SK-N-SH (cell line): ENCODE data around the gene B3GALNT1.

ENCODE experiments used
- CTCF ChIP-seq: fragments of 200-600 bp; sonication (generic); IDR thresholded peaks from 2 replicates; pipeline ENCODE4 v1.6.1; 2017; ENCODE audit warnings: antibody characterized with exemption, mild to moderate bottlenecking, moderate library complexity
- EP300 ChIP-seq, 2 experiments: IDR thresholded peaks; 2 replicates each; pipeline versions ENCODE4 v1.4.0 to v1.6.1; 2012; ENCODE audit warnings: borderline replicate concordance in 1 of 2, low read depth in 1 of 2, low read length in 1 of 2
- GATA2 ChIP-seq: sonication (generic); formaldehyde crosslinking; IDR thresholded peaks from 2 replicates; pipeline ENCODE4 v1.5.0; 2020; ENCODE audit warnings: mild to moderate bottlenecking, missing genetic modification reagents
- MEF2A ChIP-seq: IDR thresholded peaks from 2 replicates; pipeline ENCODE4 v1.4.0; 2012; ENCODE audit warnings: low read depth, borderline replicate concordance
- PBX3 ChIP-seq: IDR thresholded peaks from 2 replicates; pipeline ENCODE4; 2012
- SIN3A ChIP-seq: IDR thresholded peaks from 2 replicates; pipeline ENCODE4 v1.6.1; 2012; ENCODE audit warnings: low read depth, mild to moderate bottlenecking, low read length, moderate library complexity, borderline replicate concordance
- TAF1 ChIP-seq: IDR thresholded peaks from 2 replicates; pipeline ENCODE4 v1.6.1; 2012; ENCODE audit warnings: low read depth, mild to moderate bottlenecking, low read length, moderate library complexity, borderline replicate concordance
- USF1 ChIP-seq: IDR thresholded peaks from 2 replicates; pipeline ENCODE4 v1.4.0; 2012; ENCODE audit warnings: low read depth, borderline replicate concordance
- ZBTB33 ChIP-seq: IDR thresholded peaks from 2 replicates; pipeline ENCODE4 v1.4.0; 2012; ENCODE audit warnings: low read depth, borderline replicate concordance

- TF ChIP-seq GATA2 (CRISPR knock-in tag) (no peak), EP300 (IDR thresholded peaks at IDR 0.05; ENCODE audit: borderline replicate concordance in 1 of 2, low read depth in 1 of 2, low read length in 1 of 2) (no peak), CTCF (no peak), ZBTB33 (no peak), TAF1 (no peak), MEF2A (no peak), PBX3 (no peak), SIN3A (no peak), USF1 (no peak)
Measured at GRCh38 chr3:161069511-161070251, 35.5 kb downstream of the B3GALNT1 start.
